IPS-20b (cell line): ENCODE data around the gene FBXW10.
"Not testable (repeated sequence)": the region's sequence is repeated elsewhere in the genome, so short reads cannot be mapped to it uniquely, and the experiment has no call there.

ENCODE experiments used
- H3K27ac ChIP-seq: one replicate; pipeline ENCODE4 v1.5.1; 2013; ENCODE audit warnings: low read length
- H3K27me3 ChIP-seq: 2 replicates; pipeline ENCODE4 v1.6.1; 2013; ENCODE audit warnings: mild to moderate bottlenecking, low read length, inconsistent platforms; ENCODE audit not compliant: insufficient read depth
- H3K36me3 ChIP-seq: 2 replicates; pipeline ENCODE4 v1.6.1; 2013; ENCODE audit warnings: low read depth, mild to moderate bottlenecking, inconsistent platforms, low read length, moderate library complexity; ENCODE audit not compliant: insufficient read depth
- H3K4me1 ChIP-seq: 2 replicates; pipeline ENCODE4 v1.6.1; 2013; ENCODE audit warnings: mild to moderate bottlenecking, control low read depth, inconsistent platforms, low read length, moderate library complexity; ENCODE audit not compliant: insufficient read depth
- H3K4me3 ChIP-seq: 2 replicates; pipeline ENCODE4 v1.5.1; 2013; ENCODE audit warnings: mild to moderate bottlenecking, low read length, inconsistent platforms
- H3K9ac ChIP-seq: 2 replicates; pipeline ENCODE4 v1.6.1; 2013; ENCODE audit warnings: low read depth, mild to moderate bottlenecking, inconsistent platforms, low read length, moderate library complexity
- H3K9me3 ChIP-seq: 2 replicates; pipeline ENCODE4 v1.6.1; 2013; ENCODE audit warnings: mild to moderate bottlenecking, low read depth, low read length, inconsistent platforms; ENCODE audit not compliant: insufficient read depth

The FBXW10 gene

GRCh38 chr17:18758344-18758743, 14.5 kb downstream of the FBXW10 start:
- not testable (repeated sequence) for H3K4me1 ChIP-seq, H3K9ac ChIP-seq, H3K27ac ChIP-seq, H3K27me3 ChIP-seq, H3K4me3 ChIP-seq, H3K9me3 ChIP-seq, H3K36me3 ChIP-seq

DNA sequence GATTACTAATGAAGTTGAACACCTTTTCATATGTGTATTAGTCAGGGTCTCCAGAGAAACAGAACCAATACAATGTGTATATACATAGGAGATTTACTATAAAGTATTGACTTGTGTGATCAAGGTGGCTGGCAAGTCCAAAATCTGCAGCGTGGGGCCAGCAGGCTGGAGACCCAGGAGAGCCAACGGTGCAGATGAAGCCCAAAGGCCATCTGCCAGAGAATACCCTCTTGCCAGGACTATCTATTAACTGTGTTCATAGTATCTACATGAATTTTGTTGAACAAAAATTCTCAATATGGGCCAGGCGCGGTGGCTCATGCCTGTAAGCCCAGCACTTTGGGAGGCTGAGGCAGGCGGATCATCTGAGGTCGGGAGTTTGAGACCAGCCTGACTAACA, 16.4 kb downstream of the FBXW10 start:
- H3K9ac ChIP-seq, H3K27ac ChIP-seq, H3K4me1 ChIP-seq, H3K27me3 ChIP-seq, H3K9me3 ChIP-seq, H3K36me3 ChIP-seq, H3K4me3 ChIP-seq: not testable (repeated sequence)

GRCh38 chr17:18770572-18770971, 26.7 kb downstream of the FBXW10 start:
- H3K27me3 ChIP-seq, H3K9me3 ChIP-seq, H3K4me1 ChIP-seq, H3K27ac ChIP-seq, H3K4me3 ChIP-seq, H3K9ac ChIP-seq, H3K36me3 ChIP-seq: not testable (repeated sequence)

DNA sequence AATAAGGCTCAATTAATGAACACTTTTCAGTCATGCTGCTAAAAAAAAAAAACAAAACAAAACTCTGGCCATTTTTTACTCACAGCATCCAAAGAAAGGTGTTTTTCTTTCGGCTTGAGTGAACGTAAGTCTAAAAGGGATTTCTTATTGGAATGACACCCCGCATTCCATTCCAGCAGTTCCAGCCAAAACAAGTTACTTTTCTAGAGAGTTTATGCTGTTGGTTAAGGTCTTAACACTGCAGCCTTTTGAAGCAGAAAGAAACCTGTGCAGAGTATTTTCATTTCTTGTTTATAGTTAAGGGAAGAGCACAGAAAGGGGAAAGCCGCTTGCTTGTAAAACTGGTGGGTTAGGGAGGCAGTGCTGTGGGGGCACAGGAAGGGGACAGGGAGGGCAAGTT, 27.2 kb downstream of the FBXW10 start:
- H3K9me3 ChIP-seq, H3K27me3 ChIP-seq: not testable (repeated sequence)

GRCh38 chr17:18772471-18772870, 28.6 kb downstream of the FBXW10 start:
- no peak overlapping the region for H3K4me3 ChIP-seq
- H3K27me3 ChIP-seq = no peaks in the 10 kb centered on the region
- H3K9ac ChIP-seq = no peak overlapping the region

More for the DNA sequence above, 27.2 kb downstream of the FBXW10 start:
- H3K36me3 ChIP-seq, H3K9ac ChIP-seq, H3K4me3 ChIP-seq, H3K27ac ChIP-seq, H3K4me1 ChIP-seq: not testable (repeated sequence)

DNA sequence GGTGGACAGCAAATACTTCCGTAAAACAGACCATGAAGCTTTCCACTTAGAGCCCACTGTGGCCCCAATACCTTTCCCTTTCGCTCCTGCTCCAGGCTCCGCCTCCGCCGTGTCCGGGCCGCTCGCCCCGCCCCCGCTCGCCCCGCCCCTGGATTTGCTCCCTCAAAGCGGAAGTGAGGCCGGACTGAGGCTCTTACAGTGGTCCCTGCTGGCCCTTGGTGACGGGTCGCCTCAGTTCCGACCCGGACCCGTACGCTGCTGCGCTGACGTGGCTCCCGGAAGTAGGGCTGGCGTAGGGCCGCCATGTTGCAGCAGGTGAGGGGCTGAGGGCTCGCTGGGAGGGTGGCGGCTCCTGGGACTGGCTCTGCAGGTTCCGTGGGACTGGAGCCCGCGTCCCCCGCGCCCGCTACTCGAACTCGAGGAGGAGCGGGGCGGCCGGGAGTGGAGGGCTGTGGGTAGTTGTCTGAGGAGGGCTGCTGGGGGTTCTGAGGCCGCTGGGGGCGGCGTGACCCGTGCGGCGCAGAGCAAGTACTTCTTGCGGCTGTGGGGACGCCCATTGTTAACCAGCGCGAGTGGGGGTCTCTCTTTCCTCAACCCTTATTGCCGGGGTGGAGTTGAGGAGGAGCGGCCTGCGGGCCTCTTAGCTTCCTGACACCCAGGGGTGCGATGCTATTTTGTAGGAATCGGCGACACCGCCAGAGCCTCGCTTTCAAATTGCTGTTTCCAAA, 37.3 kb downstream of the FBXW10 start, which contains the start of gene TVP23B:
Gene TVP23B, plus strand, starts transcription at position 193 of the 728 bp plus-strand sequence. Its CDS starts 111 bp downstream, at position 304.
- not testable (repeated sequence) for H3K9me3 ChIP-seq, H3K27ac ChIP-seq
- peak within 1 kb of the TSS; percentile 64 for H3K4me3 ChIP-seq

More at GRCh38 chr17:18772471-18772870, 28.6 kb downstream of the FBXW10 start:
- no peak overlapping the region for H3K27ac ChIP-seq
- H3K4me1 ChIP-seq = no peaks in the 10 kb centered on the region
- no peaks in the 10 kb centered on the region for H3K36me3 ChIP-seq
- no peaks in the 10 kb centered on the region for H3K9me3 ChIP-seq

DNA sequence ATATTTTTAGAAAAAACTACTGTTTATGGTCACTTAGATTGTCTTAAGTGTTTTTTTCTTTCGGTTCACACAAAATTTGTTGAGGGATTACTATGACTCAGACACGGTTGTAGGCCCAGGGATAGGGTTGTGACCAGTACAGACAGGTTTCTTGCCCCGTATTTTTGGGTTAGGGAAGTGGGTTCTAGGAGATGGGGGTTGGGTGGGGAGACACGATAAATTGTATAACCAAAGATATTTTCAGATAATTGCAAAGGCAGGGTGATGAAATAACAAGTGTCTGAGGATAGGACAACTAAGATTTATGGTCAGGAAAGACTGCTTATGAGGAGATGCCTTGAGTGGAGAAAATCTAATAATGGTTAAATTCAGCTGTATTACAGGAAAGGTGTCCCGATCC, 38.0 kb downstream of the FBXW10 start:
- not testable (repeated sequence) for H3K9me3 ChIP-seq, H3K27ac ChIP-seq, H3K36me3 ChIP-seq, H3K4me1 ChIP-seq, H3K27me3 ChIP-seq
- Histone ChIP-seq H3K9ac (peak overlapping the region; percentile 79; the same call in 1 of the 2 replicates), H3K4me3 (peak overlapping the region; percentile 64)

More for the DNA sequence above, 37.3 kb downstream of the FBXW10 start, which contains the start of gene TVP23B:
- H3K4me1 ChIP-seq, H3K36me3 ChIP-seq, H3K27me3 ChIP-seq: not testable (repeated sequence)
- H3K9ac ChIP-seq = peak within 1 kb of the TSS; percentile 79; the same call in 1 of the 2 replicates

DNA sequence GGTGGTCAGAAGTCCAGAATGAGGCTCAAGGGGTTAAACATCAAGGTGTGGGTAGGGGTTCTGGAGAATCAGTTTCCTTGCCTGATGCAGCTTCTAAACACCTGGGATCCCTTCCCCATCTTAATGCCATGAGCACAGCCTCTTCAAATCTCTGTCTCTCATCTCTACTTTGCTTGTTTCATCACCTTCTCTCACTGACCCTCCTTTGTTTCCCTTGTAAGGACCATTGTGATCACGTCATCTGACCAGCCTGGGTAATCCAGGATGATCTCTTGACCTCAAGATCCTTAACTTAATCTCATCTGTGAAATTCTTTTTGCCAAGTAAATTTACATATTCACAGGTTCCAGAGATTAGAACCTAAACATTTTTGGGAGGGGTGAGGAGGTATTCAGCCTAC, 42.1 kb downstream of the FBXW10 start:
- H3K9ac ChIP-seq, H3K4me1 ChIP-seq, H3K4me3 ChIP-seq, H3K9me3 ChIP-seq, H3K27me3 ChIP-seq, H3K27ac ChIP-seq: not testable (repeated sequence)
- peaks cover 17% of the 10 kb centered on the region; the same call in 1 of the 2 replicates for H3K36me3 ChIP-seq

GRCh38 chr17:18786890-18787289, 43.0 kb downstream of the FBXW10 start:
- not testable (repeated sequence) for H3K27me3 ChIP-seq

GRCh38 chr17:18791402-18791801, 47.5 kb downstream of the FBXW10 start:
- not testable (repeated sequence) for H3K27me3 ChIP-seq, H3K9ac ChIP-seq, H3K4me1 ChIP-seq, H3K27ac ChIP-seq, H3K9me3 ChIP-seq, H3K4me3 ChIP-seq
- H3K36me3 ChIP-seq = peaks cover 29% of the 10 kb centered on the region; the same call in 1 of the 2 replicates

More at GRCh38 chr17:18786890-18787289, 43.0 kb downstream of the FBXW10 start:
- H3K9me3 ChIP-seq, H3K4me3 ChIP-seq, H3K27ac ChIP-seq, H3K4me1 ChIP-seq, H3K9ac ChIP-seq: not testable (repeated sequence)
- peaks cover 17% of the 10 kb centered on the region; the same call in 1 of the 2 replicates for H3K36me3 ChIP-seq

- not testable (repeated sequence) for H3K27me3 ChIP-seq, H3K4me3 ChIP-seq, H3K27ac ChIP-seq, H3K4me1 ChIP-seq, H3K9me3 ChIP-seq, H3K9ac ChIP-seq
- peaks cover 44% of the 10 kb centered on the region for H3K36me3 ChIP-seq
These were observed 51.0 kb downstream of the FBXW10 start for GRCh38 chr17:18794841-18795240.

DNA sequence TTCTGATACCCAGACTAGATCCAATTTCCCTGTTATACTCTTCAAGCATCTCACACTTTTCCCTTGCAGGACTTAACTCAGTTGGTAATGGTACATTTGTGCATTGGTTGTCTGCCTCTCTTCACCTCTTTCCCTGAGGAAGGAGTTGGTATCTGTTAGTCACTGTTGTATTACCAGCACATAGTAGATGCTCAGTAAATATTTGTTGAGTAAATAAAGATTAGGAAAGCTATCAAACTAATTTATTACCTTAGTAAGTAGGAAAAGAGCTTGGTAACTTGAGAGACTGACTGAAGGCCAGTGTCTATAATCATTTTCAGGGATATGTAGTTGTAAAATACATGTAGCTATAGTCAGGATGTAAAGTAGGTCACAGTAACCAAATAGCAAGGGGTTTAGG, 53.0 kb downstream of the FBXW10 start:
- peaks cover 55% of the 10 kb centered on the region for H3K36me3 ChIP-seq
- not testable (repeated sequence) for H3K4me1 ChIP-seq, H3K27ac ChIP-seq, H3K9ac ChIP-seq, H3K9me3 ChIP-seq, H3K4me3 ChIP-seq, H3K27me3 ChIP-seq
